Skin of body (tissue), 2 donors: Measurements from ENCODE around the gene INPP4B. TPM values are rescaled to one million over a fixed set of nuclear protein-coding genes. Genes with fewer than 3 reads are reported as not detected.
A peak's percentile ranks its signal among the peaks of the same experiment; 100 is the strongest.

Source experiments
- DNase-seq: peaks from one replicate; lab custom pipeline; 2025; lab: John Stamatoyannopoulos, UW
- total RNA-seq: library from RNA; depleted of rRNA; stranded (reverse); fragments of >200 nt; gene quantifications from one replicate; pipeline ENCODE4 v1.2.3, GENCODE V29; 2014

Gene INPP4B
- total RNA-seq, 1 donor from 2014 or later = 28.6 TPM

DNA sequence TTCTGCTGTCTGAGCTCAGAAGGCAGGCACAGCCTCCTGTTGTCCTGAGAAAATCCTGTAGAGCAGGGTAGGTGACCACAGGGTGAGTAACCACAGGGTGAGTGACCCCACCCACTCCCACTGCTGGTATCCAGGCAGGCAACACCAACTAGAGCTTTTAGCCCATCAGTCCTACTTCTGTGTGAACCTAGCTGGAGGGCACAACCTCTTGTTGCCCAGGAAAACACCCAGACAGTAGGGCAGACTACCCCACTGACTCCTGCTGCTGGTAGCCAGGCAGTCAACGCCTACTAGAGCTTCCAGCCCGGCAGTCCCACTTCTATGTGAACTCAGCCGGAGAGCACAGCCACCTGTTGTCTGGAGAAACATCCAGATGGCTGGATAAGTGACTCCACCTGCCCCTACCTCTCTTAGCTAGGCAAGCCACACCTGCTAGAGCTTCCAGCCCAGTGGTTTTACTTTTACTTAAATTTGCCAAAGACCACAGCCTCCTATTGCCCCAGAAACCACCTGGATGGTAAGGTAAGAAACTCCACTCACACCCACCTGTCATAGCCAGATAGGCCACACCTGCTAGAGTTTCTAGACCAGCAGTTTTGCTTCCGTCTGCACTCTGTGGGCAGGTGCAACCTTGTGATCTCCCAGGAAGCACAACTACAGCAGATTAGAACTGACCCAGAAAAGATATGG lies 371.6 kb downstream of the INPP4B start:
- no peak for DNase-seq

- DNase-seq = no peak
Observed at GRCh38 chr4:142473960-142474338, 372.2 kb downstream of the INPP4B start.

DNA sequence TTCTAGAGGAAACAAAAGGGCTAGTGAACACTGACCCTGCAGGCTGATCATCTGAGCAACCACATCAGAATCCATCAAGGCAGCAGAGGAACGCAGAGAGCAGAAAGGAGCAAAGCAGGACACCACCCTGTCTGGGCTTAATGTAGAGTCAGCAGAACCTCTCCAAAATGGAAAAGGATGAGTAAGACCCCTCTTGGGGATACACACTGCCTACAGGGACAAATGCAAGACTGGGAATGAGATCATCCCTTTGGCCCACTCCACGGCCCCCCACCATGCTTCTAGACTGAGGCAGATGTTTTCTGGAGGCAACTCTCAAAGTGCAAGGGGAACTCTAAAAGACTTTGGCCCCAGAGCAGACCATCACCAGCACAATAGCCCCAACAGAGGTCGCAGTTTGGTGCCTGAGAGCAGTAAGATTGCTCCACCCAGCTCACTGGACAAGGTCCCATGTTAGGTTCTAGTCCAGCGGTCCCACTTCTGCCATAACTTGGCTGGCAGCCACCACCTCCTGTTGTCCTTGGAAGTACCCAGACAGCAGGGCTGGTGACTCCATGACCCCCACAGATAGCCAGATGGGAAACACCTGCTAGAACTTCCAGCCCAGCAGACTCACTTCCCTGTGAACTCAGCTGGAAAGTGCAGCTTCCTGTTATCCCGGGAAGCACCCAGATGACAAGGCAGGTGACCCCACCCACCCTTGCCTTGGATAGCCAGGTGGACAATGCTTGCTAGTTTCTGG lies 372.7 kb downstream of the INPP4B start:
- DNase-seq = no peak

DNA sequence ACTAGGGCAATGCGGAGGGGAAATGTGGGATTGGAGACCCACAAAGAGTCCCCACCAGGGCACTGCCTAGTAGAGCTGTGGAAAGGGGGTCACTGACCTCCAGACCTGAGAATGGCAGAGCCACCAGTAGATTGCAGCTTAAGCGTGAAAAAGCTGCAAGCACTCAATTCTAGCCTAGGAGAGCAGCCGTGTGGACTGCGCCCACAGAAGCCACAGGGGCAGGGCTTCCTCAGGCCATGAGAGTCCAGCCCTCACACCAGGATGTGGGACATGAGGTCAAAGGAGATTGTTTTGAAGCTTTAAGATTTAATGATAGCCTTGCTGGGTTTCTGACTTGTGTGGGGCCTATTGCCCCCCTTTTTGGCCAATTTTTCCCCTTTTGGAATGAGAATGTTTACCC lies 379.0 kb downstream of the INPP4B start:
- no peak for DNase-seq

- no peak for DNase-seq
Observed at GRCh38 chr4:142465526-142465925, 380.6 kb downstream of the INPP4B start.

DNA sequence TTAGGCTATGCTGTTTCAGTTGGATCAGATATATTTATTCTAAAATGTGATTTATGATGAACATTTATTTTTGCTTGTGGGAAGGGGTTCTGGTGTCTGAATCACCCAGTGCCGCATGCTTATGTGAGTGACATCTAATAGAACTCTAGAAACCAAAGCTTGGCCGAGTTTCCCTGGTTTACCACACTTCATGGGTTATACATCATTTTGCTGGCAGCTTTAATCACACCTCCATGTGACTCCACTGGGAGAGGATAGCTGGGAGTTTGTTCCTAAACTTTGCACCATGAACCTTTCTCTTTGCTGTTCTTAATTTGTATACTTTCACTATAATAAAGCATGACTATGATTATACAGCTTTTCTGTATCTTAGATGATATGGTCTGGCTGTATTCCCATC lies 382.9 kb downstream of the INPP4B start:
- DNase-seq = no peak

GRCh38 chr4:142452161-142452855 lies 393.8 kb downstream of the INPP4B start:
- no peak for DNase-seq

DNA sequence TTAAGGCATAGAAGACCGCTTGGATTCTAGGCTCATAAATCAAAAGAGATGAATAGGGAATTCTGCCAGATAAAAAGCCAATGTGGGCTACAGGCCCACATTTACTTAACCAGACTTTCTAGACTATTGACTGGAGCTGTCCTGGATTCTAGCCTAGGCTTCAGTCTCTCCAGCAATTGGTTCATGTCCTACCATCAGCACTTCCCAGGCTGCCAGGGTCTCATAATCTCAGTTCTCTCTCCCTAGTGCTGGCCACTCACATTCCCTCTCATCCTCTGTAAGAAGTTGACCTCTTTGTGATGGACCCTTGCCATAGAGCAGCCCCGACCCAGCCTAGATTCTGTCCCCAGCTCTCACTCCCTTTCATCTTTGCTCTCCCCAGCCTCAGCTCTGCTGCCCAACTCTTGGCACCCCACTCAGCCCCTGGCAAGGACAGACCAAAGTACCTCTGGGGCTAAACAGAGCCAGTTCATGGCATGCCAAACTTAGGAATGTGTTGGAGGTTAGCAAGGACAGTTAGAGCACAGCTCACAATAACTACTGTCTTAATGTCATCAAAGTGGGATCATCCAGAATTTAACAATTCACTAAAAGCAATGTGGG lies 396.2 kb downstream of the INPP4B start:
- DNase-seq = no peak

- DNase-seq = no peak
Observed at GRCh38 chr4:142447009-142447408, 399.1 kb downstream of the INPP4B start.

- DNase-seq = no peak
Observed at GRCh38 chr4:142443469-142443868, 402.6 kb downstream of the INPP4B start.

GRCh38 chr4:142440093-142440492 lies 406.0 kb downstream of the INPP4B start:
- DNase-seq = no peak

GRCh38 chr4:142435599-142436235 lies 410.4 kb downstream of the INPP4B start:
- DNase-seq = no peak

DNA sequence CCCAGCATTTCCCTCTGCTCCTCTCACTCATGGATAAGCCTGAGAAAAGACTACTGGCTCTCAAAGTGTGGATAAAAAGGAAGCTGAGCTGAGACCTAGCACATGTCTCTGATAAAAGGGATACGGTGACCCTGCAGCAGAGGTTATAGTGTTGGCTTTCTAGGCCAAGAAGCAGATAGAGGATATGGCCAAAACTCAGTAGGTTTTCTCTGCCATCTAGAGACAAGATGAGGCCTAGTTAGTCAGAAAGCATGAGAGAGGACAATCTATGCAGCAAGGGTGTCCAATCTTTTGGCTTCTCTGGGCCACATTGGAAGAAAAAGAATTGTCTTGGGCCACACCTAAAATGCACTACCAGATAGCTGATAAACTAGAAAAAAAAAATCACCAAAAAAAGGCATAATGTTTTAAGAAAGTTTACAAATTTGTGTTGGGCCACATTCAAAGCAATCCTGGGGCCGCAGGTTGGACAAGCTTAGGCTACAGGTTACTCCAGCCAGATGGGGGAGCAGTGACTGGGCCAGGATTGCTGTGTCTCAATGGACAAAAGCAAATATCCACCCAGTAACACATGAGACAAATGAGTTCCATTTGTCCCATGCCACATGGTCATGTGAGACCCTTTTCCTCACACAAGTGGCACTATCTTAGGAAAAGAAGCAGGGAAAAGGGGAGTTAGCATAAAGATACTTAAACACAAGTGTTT lies 411.4 kb downstream of the INPP4B start:
- no peak for DNase-seq

GRCh38 chr4:142428715-142429114 lies 417.4 kb downstream of the INPP4B start:
- DNase-seq = no peak

DNA sequence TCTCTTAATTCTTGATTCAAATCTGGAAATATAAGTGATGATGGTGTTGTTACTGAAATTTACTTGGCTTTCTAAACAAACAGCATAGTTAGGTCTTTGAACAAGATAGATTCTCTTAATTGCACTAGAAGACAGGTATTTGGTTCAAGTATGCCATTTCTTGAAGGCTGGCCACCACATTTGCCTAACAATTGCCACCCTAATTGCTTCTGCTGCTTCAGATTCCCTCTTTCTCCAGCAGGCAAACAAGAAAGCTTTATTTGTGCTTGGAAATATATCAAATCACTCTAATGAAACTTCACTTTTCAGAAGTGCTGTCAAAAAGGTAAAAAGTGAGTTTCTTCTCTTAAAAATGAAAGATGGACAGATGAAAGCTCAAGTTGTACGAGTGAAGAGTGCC lies 418.6 kb downstream of the INPP4B start:
- DNase-seq = no peak

DNA sequence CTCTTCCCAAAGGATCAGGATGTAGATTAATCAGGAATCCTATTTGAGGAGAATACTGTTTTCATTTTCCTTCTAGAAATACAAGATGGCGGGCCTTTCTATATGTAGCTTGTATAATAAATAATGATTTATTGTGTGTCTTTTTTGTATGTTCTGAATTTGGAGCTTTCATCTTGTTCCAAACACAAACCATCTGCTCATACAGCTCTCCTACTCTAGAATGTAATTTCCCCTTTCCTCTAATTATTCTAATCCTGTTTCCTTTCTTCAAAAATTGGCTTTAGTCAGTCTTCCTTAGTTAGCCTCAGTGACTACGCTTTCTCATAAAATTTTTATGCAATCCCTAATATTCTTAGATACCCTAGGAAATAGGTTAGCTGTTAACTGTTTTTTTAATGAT lies 422.2 kb downstream of the INPP4B start:
- no peak for DNase-seq

DNA sequence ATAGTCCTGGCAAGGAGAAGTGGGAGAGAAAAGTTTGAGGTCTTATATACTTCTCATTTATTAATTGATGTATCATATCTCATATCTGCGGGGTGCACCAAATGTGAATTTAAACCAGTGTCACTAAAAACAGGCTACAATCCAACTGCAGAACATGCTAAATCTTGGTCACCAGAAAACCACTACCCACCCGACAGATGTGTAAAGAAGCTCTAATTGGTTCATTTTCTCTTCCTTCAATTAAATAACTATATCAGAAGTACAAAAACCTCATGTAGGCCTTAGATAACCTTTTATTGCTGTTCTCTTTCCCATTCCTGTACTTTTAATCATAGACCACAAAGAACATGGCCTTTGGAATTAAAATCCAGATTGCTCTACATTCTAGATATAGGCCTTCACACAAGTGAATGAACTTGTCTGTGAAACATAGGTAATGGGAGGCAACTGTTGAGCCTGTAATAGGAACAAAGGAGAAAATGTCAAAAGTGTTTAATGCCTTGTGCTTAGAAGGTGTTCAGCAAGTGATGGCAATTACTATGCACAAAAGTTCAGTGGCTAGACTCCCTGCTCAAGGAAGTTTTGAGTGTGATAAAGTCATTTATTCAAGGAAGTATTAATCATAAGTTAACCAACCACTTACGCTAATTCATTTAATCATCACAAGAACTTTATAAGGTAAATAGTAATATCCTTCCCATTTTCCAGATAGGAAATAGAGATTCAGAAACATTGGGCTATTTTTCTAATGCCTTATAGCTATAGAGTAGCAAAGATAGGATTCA lies 425.6 kb downstream of the INPP4B start:
- no peak for DNase-seq

DNA sequence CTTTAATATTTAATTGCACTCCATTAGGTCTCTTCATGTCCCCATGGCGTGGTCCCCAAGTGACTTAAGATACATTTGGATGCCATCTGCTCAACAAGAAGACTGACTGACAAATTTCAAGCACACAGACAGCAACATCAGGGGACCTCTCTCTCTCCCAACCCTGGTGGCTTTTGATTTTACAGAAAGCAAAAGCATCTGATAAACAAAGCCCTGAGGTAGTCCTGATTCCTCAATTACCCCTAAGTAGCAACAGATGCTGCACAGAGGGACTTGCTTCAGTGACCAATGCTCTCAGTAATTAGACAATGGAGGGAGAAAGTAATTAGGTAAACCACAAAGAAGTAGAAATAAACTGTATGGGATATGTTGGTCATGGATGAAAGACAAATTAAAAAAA lies 426.4 kb downstream of the INPP4B start:
- DNase-seq = no peak

- DNase-seq = no peak
Observed at GRCh38 chr4:142418697-142419096, 427.4 kb downstream of the INPP4B start.

DNA sequence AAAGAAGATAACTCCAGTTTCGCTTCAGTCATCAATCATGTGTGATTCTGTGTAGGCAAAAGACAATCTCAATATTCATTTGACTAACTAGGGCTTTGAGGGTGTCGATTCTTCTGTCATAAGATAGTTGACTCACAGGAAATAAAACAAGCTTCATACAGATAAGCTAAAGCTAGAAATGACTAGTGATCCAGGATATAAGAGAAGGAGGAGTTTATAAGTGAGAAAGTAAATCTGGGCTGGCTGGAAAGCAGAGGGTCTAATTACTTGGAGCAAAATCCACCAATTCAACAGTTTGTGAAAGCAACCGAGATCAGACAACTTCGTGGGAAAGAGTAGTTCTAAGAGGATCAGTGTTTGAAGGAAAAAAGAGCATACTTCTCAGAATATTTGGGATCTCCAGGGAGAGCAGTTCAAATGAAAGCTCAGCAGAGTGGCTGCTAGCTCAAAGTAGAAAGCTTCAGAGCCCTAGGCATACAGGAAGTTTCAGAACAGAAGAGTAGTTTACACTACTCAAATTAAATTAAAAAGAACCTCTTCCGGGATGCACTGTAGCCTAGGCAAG lies 429.3 kb downstream of the INPP4B start:
- peak; percentile 31 for DNase-seq
